ENCODE data around the gene RNASE4.

The RNASE4 gene

GRCh38 chr14:20676072-20676471 lies 8.3 kb upstream of the RNASE4 start:
- DNase-seq, result no peak

- no peak for DNase-seq
Measured at GRCh38 chr14:20679907-20680306, 4.5 kb upstream of the RNASE4 start.

DNA sequence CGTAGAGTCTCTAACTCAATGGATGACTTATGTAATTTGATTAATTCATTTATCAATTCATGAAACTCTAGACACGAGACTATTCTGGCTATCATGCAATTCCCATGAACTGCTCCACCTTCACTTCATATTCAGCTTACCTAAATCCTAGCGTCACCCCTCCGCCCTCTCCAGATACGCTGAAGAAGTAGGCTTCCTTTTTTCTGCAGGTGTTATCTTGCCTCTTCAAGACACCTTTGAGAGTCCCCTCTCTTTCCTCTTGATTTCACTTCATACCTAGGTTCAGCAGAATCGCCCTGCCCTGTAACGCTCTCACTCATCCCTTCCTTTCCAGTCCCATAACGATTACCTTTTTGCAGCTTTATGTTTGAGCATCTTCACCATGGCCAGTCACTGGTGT lies 4.0 kb upstream of the RNASE4 start:
- DNase-seq, result no peak

GRCh38 chr14:20680843-20681347 lies 3.5 kb upstream of the RNASE4 start:
- DNase-seq, result no peak

- DNase-seq, result peak; percentile 73
Measured at GRCh38 chr14:20681348-20682126, 2.8 kb upstream of the RNASE4 start.

DNA sequence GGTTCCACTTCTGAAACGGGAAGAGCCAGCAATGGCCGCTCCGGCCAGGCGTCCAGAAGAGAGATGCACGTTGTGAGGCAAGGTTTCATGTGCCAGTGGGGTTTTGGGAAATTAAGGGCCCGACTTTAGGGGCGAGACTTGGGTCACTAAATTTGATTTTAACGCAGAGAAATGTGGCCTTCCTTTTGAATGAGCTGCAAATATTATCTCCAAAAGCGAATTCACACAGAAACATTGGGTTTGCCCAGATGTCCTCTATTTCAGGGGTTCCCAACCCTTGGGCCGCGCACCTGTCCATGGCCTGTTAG lies 2.3 kb upstream of the RNASE4 start:
- no peak for DNase-seq

DNA sequence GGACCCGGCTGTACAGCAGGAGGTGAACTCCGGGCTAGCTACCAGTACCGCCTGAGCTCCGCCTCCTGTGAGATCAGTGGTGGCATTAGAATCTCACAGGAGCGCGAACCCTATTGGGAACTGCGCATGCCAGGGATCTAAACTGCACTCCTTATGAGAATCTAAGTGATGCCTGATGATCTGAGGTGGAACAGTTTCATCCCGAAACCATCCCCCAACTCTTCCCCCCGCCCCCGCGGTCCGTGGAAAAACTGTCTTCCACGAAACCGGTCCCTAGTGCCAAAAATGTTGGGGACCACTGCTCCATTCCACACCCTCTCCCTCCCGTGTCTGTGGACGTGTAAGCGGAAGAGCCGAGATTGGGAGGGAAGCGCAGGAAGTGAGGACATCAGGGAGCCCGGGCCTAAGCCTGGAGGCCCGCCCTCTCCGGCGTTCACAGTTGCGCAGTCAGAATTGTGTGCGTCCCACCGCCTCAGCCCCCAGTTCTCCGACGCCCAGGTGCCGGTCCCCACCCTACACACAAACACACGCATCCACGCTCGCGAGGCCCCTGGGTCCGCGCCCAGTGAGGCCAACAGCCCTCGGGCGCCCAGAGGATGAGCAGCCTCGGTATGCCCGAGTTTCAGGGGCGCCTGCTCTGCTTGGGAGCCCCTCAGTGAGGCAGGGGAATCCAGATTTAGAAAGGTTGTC lies 1.8 kb upstream of the RNASE4 start:
- peak; percentile 83 for DNase-seq

GRCh38 chr14:20683125-20683890 lies 1.1 kb upstream of the RNASE4 start:
- DNase-seq, result peak; percentile 78

GRCh38 chr14:20684662-20685456 lies 499 bp downstream of the RNASE4 start:
- DNase-seq, result no peak

GRCh38 chr14:20686386-20687143 lies 2.2 kb downstream of the RNASE4 start:
- no peak for DNase-seq

DNA sequence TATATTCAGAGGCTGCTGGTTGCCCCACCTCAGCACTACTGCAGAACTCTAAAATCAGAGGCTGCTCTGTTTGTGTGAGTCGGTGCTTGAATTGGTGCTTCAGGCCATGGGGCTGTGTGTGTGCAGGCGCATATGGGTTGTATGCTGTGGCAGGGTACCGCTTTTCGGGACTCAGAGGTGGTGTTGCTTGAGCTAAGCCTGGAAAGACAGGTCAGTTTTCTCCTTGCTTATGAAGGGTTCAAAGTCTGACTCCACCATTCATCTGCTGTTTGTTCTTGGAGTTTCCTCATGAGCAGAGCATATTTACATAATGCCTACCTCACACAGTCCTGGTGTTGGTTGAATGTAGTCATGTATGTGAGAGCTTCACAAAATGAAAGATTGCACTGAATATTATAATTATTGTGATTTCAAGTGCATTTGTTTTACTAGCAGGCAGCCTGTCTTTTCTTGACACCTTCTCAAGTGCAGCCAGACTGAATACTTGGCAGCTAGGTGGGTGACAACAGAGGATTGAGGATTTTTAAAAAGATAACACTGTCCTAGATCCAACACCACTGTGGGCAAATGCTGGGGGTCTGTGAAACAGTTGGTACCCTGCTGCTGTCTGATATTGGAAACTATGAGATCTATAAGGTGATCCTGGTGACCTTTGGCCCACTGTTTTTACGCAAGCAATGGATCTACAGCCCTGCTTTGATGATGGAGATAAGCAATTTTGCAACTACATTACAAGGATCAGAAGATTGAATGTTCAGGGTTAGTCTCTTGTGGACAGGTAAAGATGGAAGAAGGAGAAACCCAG lies 3.2 kb downstream of the RNASE4 start:
- no peak for DNase-seq

DNA sequence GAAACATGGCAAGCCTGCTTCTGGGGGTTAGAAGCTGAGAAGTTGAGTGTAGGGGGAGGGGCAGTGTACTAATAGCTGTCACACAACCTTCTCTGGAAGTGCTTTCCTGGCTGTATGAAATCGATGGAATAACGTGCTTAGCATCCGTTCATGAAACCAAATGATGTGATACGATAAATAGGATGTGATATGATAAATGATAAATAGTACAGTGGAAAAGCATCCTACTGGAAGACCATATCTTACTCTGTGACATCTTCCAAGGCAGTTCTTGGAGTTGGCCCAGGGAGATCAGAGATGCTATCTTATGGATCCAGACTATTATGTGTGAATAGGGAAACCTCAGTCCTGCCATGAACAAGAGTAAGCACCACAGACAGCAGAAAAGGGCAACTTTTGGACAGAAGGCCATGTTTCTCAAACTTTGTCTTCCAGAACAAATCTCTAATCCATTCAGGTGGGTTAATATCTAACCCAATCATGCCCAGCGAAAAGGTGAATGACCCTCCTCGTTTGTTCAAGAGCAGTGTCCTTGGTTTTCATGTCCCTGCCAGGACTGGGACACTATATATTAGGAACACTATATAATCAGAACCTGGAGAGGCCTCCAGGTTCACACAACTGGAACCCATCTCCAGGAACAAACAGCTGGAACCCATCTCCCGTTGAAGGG lies 3.9 kb downstream of the RNASE4 start, which contains the start of gene ANG:
ANG (plus strand) TSS at position 598 of the 673 bp plus-strand sequence. CDS start 4,801 bp downstream, outside the sequence.
- no peak for DNase-seq

DNA sequence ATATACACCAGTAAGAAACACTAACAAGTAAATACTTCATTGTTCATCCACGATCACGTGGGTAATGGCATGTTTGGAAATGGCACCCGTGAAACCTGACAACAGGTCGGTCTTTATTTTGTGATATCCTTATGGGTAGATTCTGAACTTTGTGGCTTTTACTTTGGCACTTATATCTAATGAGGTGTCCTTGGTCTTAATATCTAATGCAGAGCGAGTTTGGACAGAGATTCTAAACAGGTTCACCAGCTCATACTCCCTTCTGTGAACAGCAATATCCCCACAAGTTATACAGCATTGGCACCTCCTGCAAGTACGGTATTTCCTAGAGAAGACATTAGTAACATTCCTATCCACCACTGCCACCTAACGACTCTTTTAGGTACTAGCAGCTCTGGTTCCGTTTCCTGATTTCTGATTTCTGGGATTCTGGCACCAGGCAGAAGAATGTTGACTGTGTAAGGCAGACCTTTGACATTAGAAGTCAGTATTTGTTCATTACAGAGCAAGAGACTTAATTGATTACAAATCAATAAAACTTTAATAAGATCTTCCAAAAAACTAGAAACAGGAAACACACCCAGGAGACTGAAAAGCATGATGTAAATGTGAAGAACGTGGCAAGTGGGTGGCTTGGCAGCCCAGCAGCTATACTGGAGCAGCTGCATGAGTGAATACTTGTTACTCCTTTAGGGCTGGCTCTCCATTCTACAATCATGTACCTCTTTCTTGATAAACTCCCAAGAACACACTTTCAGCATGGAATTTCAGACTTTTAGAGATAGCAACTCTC lies 6.7 kb downstream of the RNASE4 start:
- DNase-seq, result peak; percentile 50

DNA sequence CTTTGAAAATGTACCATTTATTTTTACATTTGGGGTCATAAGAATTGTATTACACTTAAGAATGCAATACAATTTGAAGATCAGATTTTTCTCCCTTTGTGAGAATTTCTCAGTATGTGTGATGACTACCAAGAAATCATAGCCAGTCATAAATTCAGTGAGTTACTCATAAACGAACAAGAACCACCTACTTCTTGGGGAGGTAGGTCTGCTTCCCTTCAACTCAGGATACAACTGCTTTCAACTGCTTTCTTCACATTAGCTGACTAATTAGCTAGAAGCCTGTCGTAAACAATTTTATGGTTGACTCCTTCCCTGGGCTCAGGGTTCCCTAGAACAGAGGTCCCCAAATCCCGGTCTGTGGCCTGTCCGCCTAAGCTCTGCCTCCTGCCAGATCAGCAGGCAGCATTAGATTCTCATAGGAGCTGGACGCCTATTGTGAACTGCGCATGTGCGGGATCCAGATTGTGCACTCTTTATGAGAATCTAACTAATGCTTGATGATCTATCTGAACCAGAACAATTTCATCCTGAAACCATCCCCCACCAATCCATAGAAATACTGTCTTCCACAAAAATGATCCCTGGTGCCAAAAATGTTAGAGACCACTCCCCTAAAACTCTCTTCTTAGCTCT lies 7.9 kb downstream of the RNASE4 start:
- DNase-seq, result no peak

- no peak for DNase-seq
Measured at GRCh38 chr14:20696764-20697163, 12.4 kb downstream of the RNASE4 start.

- no peak for DNase-seq
Measured at GRCh38 chr14:20697273-20698017, 13.1 kb downstream of the RNASE4 start.

GRCh38 chr14:20698018-20698329 lies 13.6 kb downstream of the RNASE4 start:
- DNase-seq, result no peak

DNA sequence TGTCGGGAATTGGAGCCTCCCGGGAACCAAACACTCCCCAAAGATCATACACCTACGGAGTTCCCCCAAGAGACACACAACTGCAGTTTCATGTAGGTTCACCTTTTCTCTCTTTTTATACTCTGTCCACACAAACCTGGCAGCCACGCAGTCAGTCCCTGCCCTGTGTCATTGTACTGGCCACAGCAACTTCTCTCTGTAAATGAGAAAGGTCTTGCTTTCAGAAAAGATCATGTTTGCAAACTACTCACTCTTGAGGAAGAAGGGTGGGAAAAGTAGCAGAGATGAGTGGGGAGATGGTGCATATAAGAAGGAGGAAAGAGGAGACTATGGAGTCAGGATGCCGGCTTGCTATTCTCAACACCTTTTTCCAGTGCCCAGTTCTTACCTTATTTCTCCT lies 14.6 kb downstream of the RNASE4 start:
- DNase-seq, result no peak

DNA sequence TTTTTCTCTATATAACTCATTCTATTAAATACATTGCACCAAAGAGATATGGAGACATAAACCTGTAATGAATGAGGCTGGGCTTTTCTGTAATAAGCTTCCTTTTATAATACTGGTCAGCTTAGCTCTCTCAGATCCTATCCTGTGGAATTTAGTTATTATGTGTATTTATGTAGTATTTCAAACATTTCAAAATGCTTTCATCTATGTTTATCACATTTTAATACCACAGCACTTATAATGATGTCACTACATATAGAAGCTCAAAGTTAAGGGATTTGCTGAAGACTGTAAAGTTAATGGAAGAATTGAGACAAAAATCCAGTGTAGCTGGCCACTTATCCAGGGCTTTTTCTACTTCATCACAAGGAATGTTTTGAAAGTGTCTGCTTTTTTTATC lies 15.6 kb downstream of the RNASE4 start:
- no peak for DNase-seq
